Loucy (cell line): Measurements from ENCODE around the gene TCF15.

Experiments used
- CTCF ChIP-seq: fragments of 200-600 bp; sonication (generic); conservative IDR thresholded peaks from 2 replicates; pipeline ENCODE4 v1.5.1; 2014; ENCODE audit warnings: mild to moderate bottlenecking, antibody characterized with exemption, low read length
- EZH2phosphoT487 ChIP-seq: fragments of 200-600 bp; IDR thresholded peaks from 2 replicates; pipeline ENCODE4 v1.6.1; 2018; ENCODE audit warnings: antibody characterized with exemption, mild to moderate bottlenecking, moderate library complexity, borderline replicate concordance

GRCh38 chr20:597560-597959, 12.5 kb downstream of the TCF15 start:
- no peak for TF ChIP-seq CTCF
- no peak for TF ChIP-seq EZH2phosphoT487
